GM10248 (cell line): ENCODE results near the gene UBE2E2.
"Not testable (repeated sequence)": the region's sequence is repeated elsewhere in the genome, so short reads cannot be mapped to it uniquely, and the experiment has no call there.

Experiments used
- CTCF ChIA-PET: fragments of 300-600 bp; sonication (Branson Sonifier 250); formaldehyde crosslinking; extraction: SDS; loops from one replicate; lab custom pipeline; 2021; ENCODE audit warnings: antibody characterized with exemption; lab: Yijun Ruan, JAX
- POLR2A ChIA-PET: fragments of 350-650 bp; sonication (Branson Sonifier 250); formaldehyde crosslinking; extraction: SDS; loops from one replicate; lab custom pipeline; 2020; ENCODE audit warnings: antibody characterized with exemption; lab: Yijun Ruan, JAX
- DNase-seq: peaks from one replicate; pipeline ENCODE4 v3.0.0; 2012; ENCODE audit errors: extremely low spot score
- CTCF ChIP-seq: IDR thresholded peaks from 2 replicates; pipeline ENCODE4 v1.5.1; 2012; ENCODE audit warnings: mild to moderate bottlenecking, low read depth; ENCODE audit errors: extremely low read depth, missing control alignments, control extremely low read depth

Gene UBE2E2

GRCh38 chr3:23611737-23612295 is 408.7 kb downstream of the UBE2E2 start:
- no peak for TF ChIP-seq CTCF
- no peak for DNase-seq
- ChIA-PET CTCF (interaction anchor here (0.7 to 1.4 kb wide), 5 partner anchors 10 to 55 kb away, joined by 3 to 4 read pairs (median 3); no protein-coding TSS in a partner anchor), POLR2A (interaction anchor here (0.6 kb wide), 1 partner anchor 8 kb away, joined by 5 read pairs; no protein-coding TSS in a partner anchor)

- ChIA-PET CTCF (interaction anchor here (0.7 to 1.4 kb wide), 5 partner anchors 9 to 54 kb away, joined by 3 to 4 read pairs (median 3); no protein-coding TSS in a partner anchor), POLR2A (interaction anchor here (0.6 kb wide), 1 partner anchor 8 kb away, joined by 5 read pairs; no protein-coding TSS in a partner anchor)
- DNase-seq = no peak
- no peak for TF ChIP-seq CTCF
Measured at GRCh38 chr3:23612296-23612891, 409.3 kb downstream of the UBE2E2 start.

- CTCF ChIA-PET = interaction anchor here (1.2 kb wide), 1 partner anchor 14 kb away, joined by 3 read pairs; no protein-coding TSS in a partner anchor
- no peak for TF ChIP-seq CTCF
- no peak for DNase-seq
- POLR2A ChIA-PET = no interaction called here
Measured at GRCh38 chr3:23615068-23615467, 411.9 kb downstream of the UBE2E2 start.

- CTCF ChIA-PET = interaction anchor here (0.9 kb wide), 1 partner anchor 9 kb away, joined by 3 read pairs; no protein-coding TSS in a partner anchor
- POLR2A ChIA-PET, DNase-seq: not testable (repeated sequence)
Measured at GRCh38 chr3:23618475-23618874, 415.3 kb downstream of the UBE2E2 start.

- ChIA-PET CTCF (interaction anchor here (0.7 to 1.4 kb wide), 3 partner anchors 8 to 26 kb away, joined by 3 read pairs; no protein-coding TSS in a partner anchor), POLR2A (interaction anchor here (0.7 kb wide), 1 partner anchor 8 kb away, joined by 5 read pairs; no protein-coding TSS in a partner anchor)
- no peak for DNase-seq
- no peak for TF ChIP-seq CTCF
Measured at GRCh38 chr3:23619705-23620637, 416.8 kb downstream of the UBE2E2 start.

GRCh38 chr3:23620638-23621015 is 417.5 kb downstream of the UBE2E2 start:
- no peak for TF ChIP-seq CTCF

More at GRCh38 chr3:23620638-23621015, 417.5 kb downstream of the UBE2E2 start:
- POLR2A ChIA-PET = no interaction called here
- DNase-seq = no peak
- CTCF ChIA-PET = no interaction called here
